ENCODE data around the gene COG5. TPM values are rescaled to one million over a fixed set of nuclear protein-coding genes. Genes with fewer than 3 reads are reported as not detected.

COG5 gene
- total RNA-seq, 3 donors from 2014 or later = 35.2 to 61.2 (median 38.0) TPM

GRCh38 chr7:107534139-107534538 lies 29.6 kb downstream of the COG5 start:
- H3K9me3 ChIP-seq = no peaks in the 10 kb centered on the region
- H3K4me1 ChIP-seq = no peaks in the 10 kb centered on the region
- TF ChIP-seq, protein P1, sequence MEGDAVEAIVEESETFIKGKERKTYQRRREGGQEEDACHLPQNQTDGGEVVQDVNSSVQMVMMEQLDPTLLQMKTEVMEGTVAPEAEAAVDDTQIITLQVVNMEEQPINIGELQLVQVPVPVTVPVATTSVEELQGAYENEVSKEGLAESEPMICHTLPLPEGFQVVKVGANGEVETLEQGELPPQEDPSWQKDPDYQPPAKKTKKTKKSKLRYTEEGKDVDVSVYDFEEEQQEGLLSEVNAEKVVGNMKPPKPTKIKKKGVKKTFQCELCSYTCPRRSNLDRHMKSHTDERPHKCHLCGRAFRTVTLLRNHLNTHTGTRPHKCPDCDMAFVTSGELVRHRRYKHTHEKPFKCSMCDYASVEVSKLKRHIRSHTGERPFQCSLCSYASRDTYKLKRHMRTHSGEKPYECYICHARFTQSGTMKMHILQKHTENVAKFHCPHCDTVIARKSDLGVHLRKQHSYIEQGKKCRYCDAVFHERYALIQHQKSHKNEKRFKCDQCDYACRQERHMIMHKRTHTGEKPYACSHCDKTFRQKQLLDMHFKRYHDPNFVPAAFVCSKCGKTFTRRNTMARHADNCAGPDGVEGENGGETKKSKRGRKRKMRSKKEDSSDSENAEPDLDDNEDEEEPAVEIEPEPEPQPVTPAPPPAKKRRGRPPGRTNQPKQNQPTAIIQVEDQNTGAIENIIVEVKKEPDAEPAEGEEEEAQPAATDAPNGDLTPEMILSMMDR (IDR thresholded peaks at IDR 0.05) = no peak
- no peak for TF ChIP-seq POLR2A (IDR thresholded peaks at IDR 0.05)
- no peak for TF ChIP-seq POLR2AphosphoS5 (IDR thresholded peaks at IDR 0.05)
- intact Hi-C loops (cut with DNase I; ENCODE audit: low total_unique reads) = no loop called here
- H3K27me3 ChIP-seq = no peaks in the 10 kb centered on the region
- no peak overlapping the region for H3K4me3 ChIP-seq
- no peak for DNase-seq (ENCODE audit: low spot score in 2 of 2)
- H3K27ac ChIP-seq = no peak overlapping the region
- H3K36me3 ChIP-seq = no peaks in the 10 kb centered on the region

GRCh38 chr7:107530751-107531150 lies 33.0 kb downstream of the COG5 start:
- TF ChIP-seq POLR2A (IDR thresholded peaks at IDR 0.05) = no peak
- TF ChIP-seq, protein P1 (IDR thresholded peaks at IDR 0.05) = no peak
- TF ChIP-seq POLR2AphosphoS5 (IDR thresholded peaks at IDR 0.05) = no peak
- intact Hi-C loops (cut with DNase I; ENCODE audit: low total_unique reads) = no loop called here
- Histone ChIP-seq H3K4me1 (no peaks in the 10 kb centered on the region), H3K4me3 (no peak overlapping the region), H3K27ac (no peak overlapping the region), H3K27me3 (no peaks in the 10 kb centered on the region), H3K9me3 (no peaks in the 10 kb centered on the region), H3K36me3 (no peaks in the 10 kb centered on the region)
- DNase-seq (ENCODE audit: low spot score in 2 of 2) = no peak

GRCh38 chr7:107528461-107528860 lies 35.3 kb downstream of the COG5 start:
- TF ChIP-seq, protein P1 (IDR thresholded peaks at IDR 0.05) = no peak
- TF ChIP-seq POLR2AphosphoS5 (IDR thresholded peaks at IDR 0.05) (no peak), POLR2A (IDR thresholded peaks at IDR 0.05) (no peak)
- no peaks in the 10 kb centered on the region for H3K36me3 ChIP-seq
- H3K4me1 ChIP-seq = no peaks in the 10 kb centered on the region
- H3K9me3 ChIP-seq = no peaks in the 10 kb centered on the region
- no peak overlapping the region for H3K27ac ChIP-seq
- H3K27me3 ChIP-seq = no peaks in the 10 kb centered on the region
- no peak overlapping the region for H3K4me3 ChIP-seq
- intact Hi-C loops (cut with DNase I; ENCODE audit: low total_unique reads) = no loop called here
- no peak for DNase-seq (ENCODE audit: low spot score in 2 of 2)

GRCh38 chr7:107527196-107527595 lies 36.5 kb downstream of the COG5 start:
- Histone ChIP-seq H3K27ac (no peak overlapping the region), H3K36me3 (no peaks in the 10 kb centered on the region), H3K4me3 (no peak overlapping the region), H3K4me1 (no peaks in the 10 kb centered on the region), H3K9me3 (no peaks in the 10 kb centered on the region), H3K27me3 (no peaks in the 10 kb centered on the region)
- no peak for TF ChIP-seq POLR2A (IDR thresholded peaks at IDR 0.05)
- TF ChIP-seq, protein P1 (IDR thresholded peaks at IDR 0.05) = no peak
- TF ChIP-seq POLR2AphosphoS5 (IDR thresholded peaks at IDR 0.05) = no peak
- intact Hi-C loops (cut with DNase I; ENCODE audit: low total_unique reads) = no loop called here
- DNase-seq (ENCODE audit: low spot score in 2 of 2) = no peak

- TF ChIP-seq, protein P1 (IDR thresholded peaks at IDR 0.05) = no peak
- no peak for TF ChIP-seq POLR2AphosphoS5 (IDR thresholded peaks at IDR 0.05)
- TF ChIP-seq POLR2A (IDR thresholded peaks at IDR 0.05) = no peak
- intact Hi-C loops (cut with DNase I; ENCODE audit: low total_unique reads) = no loop called here
- H3K36me3 ChIP-seq = no peaks in the 10 kb centered on the region
These were observed 37.0 kb downstream of the COG5 start for GRCh38 chr7:107526672-107527071.

More at GRCh38 chr7:107526672-107527071, 37.0 kb downstream of the COG5 start:
- H3K4me1 ChIP-seq = no peaks in the 10 kb centered on the region
- no peak for DNase-seq (ENCODE audit: low spot score in 2 of 2)
- no peak overlapping the region for H3K4me3 ChIP-seq
- H3K27me3 ChIP-seq = no peaks in the 10 kb centered on the region
- H3K9me3 ChIP-seq = no peaks in the 10 kb centered on the region
- no peak overlapping the region for H3K27ac ChIP-seq

Measured in breast epithelium (tissue), 4 donors.